Measurements from ENCODE around the gene INTU. TPM values are rescaled to one million over a fixed set of nuclear protein-coding genes. Genes with fewer than 3 reads are reported as not detected.
"Not testable (repeated sequence)": the region's sequence is repeated elsewhere in the genome, so short reads cannot be mapped to it uniquely, and the experiment has no call there.

INTU gene
- total and polyA plus RNA-seq, 4 donors = 13.7 to 24.4 (median 20.9) TPM

DNA sequence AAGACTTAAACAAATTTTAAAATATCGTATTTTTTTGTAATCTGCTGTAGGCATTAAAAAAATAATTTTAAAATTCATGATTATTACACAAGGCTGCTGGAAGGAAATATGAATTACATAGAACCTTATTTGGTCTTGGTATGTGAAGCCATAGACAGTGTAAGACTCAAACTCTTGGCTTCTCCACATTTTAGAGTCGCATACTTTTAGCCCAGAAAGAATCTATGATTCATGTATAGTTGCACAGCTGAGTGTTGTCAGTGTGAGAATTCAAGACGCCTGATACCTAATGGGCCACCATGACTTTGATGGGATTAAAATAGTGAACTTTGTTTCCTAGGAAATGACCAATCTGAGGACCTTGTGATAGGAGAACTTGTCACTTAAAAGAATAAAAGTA lies 1.4 kb downstream of the INTU start:
- H3K4me1 ChIP-seq (ENCODE audit: control insufficient read depth, insufficient read depth, low read length) = no peaks in the 10 kb centered on the region
- no peak for DNase-seq (ENCODE audit: low read depth in 4 of 6, low spot score in 6 of 6)
- WGBS (ENCODE audit: insufficient coverage) = no CpG with 5 or more reads among the region's 3 CpGs

DNA sequence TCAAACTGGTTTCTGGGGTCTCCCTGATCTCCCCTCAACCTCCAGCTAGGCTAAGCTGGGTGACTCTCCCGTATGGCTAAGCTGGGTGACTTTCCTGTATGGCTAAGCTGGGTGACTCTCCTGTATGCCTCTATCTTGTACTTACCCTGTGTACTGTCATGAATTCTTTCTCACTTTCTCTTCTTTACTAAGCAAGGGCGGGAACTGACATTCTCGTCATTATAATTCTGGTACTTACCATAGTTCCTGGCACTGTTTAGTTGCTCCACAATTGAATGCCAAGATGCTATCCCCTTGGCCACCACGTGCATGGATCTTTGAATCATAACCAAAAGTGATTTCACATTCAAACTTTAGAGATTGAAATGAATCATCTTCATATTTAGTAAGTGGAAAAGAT lies 8.8 kb downstream of the INTU start:
- 84% methylated on average over 3 of the region's 4 CpGs for WGBS (ENCODE audit: insufficient coverage)
- H3K27ac ChIP-seq (ENCODE audit: low read depth, low read length) = no peak overlapping the region
- no peaks in the 10 kb centered on the region for H3K4me1 ChIP-seq (ENCODE audit: control insufficient read depth, insufficient read depth, low read length)
- no peak for DNase-seq (ENCODE audit: low read depth in 4 of 6, low spot score in 6 of 6)
- H3K9me3 ChIP-seq (ENCODE audit: control insufficient read depth, insufficient read depth, low read length) = no peaks in the 10 kb centered on the region
- H3K27me3 ChIP-seq (ENCODE audit: control insufficient read depth, insufficient read depth, low read length) = no peaks in the 10 kb centered on the region
- H3K4me3 ChIP-seq (ENCODE audit: low read depth, low read length) = no peak overlapping the region
- peaks cover 10% of the 10 kb centered on the region for H3K36me3 ChIP-seq (ENCODE audit: control insufficient read depth, insufficient read depth, low read length)

More for the DNA sequence above, 1.4 kb downstream of the INTU start:
- Histone ChIP-seq H3K27ac (ENCODE audit: low read depth, low read length) (no peak overlapping the region), H3K27me3 (ENCODE audit: control insufficient read depth, insufficient read depth, low read length) (no peaks in the 10 kb centered on the region), H3K36me3 (ENCODE audit: control insufficient read depth, insufficient read depth, low read length) (no peaks in the 10 kb centered on the region), H3K9me3 (ENCODE audit: control insufficient read depth, insufficient read depth, low read length) (no peaks in the 10 kb centered on the region), H3K4me3 (ENCODE audit: low read depth, low read length) (no peak overlapping the region)

DNA sequence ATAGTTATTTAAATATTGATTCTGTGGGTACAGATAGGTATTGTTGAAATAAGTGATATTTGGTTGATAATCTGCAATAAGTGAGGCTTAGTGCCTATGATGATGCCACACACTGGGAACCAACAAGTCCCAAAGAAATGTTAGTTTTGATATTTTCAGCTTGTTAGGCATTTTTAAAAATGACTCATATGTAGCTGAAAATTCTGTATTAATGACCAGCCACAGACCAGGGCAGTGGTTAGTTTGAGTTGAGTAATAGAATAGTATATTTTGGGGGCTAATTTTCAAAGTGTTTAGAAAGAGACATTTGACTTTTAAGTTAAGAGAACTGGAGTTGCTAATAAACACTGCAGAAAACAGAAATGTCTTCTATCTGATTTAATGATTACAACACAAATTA lies 9.4 kb downstream of the INTU start:
- DNase-seq (ENCODE audit: low read depth in 4 of 6, low spot score in 6 of 6) = no peak
- no peak overlapping the region for H3K4me3 ChIP-seq (ENCODE audit: low read depth, low read length)
- H3K4me1 ChIP-seq (ENCODE audit: control insufficient read depth, insufficient read depth, low read length) = no peaks in the 10 kb centered on the region
- H3K27ac ChIP-seq (ENCODE audit: low read depth, low read length) = no peak overlapping the region
- H3K36me3 ChIP-seq (ENCODE audit: control insufficient read depth, insufficient read depth, low read length) = peaks cover 10% of the 10 kb centered on the region
- peaks cover 1% of the 10 kb centered on the region for H3K9me3 ChIP-seq (ENCODE audit: control insufficient read depth, insufficient read depth, low read length)
- no peaks in the 10 kb centered on the region for H3K27me3 ChIP-seq (ENCODE audit: control insufficient read depth, insufficient read depth, low read length)

DNA sequence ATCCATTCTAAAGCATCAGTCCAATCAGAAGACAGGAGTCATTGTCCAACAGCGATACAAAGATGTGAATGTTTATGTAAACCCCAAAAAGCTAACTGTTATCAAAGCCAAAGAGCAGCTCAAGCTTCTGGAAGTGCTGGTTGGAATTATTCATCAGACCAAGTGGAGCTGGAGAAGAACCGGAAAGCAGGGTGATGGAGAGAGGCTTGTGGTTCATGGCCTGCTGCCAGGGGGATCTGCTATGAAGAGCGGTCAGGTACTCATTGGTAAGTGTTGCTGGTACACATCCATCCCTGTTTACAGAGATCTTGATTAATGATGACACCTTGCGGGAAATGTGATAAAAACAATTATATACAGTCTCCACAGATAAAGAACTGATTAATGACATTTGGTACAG lies 11.0 kb downstream of the INTU start:
- H3K9me3 ChIP-seq (ENCODE audit: control insufficient read depth, insufficient read depth, low read length) = peaks cover 1% of the 10 kb centered on the region
- WGBS (ENCODE audit: insufficient coverage) = 71% methylated on average over 1 of the region's 4 CpGs
- H3K27ac ChIP-seq (ENCODE audit: low read depth, low read length) = no peak overlapping the region
- H3K4me3 ChIP-seq (ENCODE audit: low read depth, low read length) = no peak overlapping the region
- no peaks in the 10 kb centered on the region for H3K4me1 ChIP-seq (ENCODE audit: control insufficient read depth, insufficient read depth, low read length)
- no peak for DNase-seq (ENCODE audit: low read depth in 4 of 6, low spot score in 6 of 6)
- peaks cover 10% of the 10 kb centered on the region for H3K36me3 ChIP-seq (ENCODE audit: control insufficient read depth, insufficient read depth, low read length)
- no peaks in the 10 kb centered on the region for H3K27me3 ChIP-seq (ENCODE audit: control insufficient read depth, insufficient read depth, low read length)

DNA sequence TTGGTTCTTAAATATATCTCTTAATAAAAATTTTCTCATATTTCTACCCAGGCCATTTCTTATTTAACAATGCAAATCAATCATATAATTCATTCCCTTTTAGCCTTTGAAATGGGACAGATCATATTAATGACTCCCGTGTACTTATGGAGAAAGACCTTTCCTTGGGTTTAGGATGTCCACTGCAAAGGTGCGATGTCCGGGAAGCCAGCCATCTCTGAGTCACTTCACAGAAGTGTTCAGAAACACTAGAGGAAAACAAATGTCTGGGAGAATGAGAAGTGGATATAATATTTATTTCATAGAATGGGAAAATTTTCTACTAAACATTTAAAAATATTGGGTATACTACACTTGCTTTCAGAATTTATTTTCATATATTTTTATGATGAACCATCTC lies 15.3 kb downstream of the INTU start:
- Histone ChIP-seq H3K27ac (ENCODE audit: low read depth, low read length) (no peak overlapping the region), H3K4me1 (ENCODE audit: control insufficient read depth, insufficient read depth, low read length) (no peaks in the 10 kb centered on the region), H3K9me3 (ENCODE audit: control insufficient read depth, insufficient read depth, low read length) (peaks cover 1% of the 10 kb centered on the region), H3K36me3 (ENCODE audit: control insufficient read depth, insufficient read depth, low read length) (peaks cover 10% of the 10 kb centered on the region), H3K4me3 (ENCODE audit: low read depth, low read length) (no peak overlapping the region), H3K27me3 (ENCODE audit: control insufficient read depth, insufficient read depth, low read length) (no peaks in the 10 kb centered on the region)
- DNase-seq (ENCODE audit: low read depth in 4 of 6, low spot score in 6 of 6) = no peak
- WGBS (ENCODE audit: insufficient coverage) = no CpG with 5 or more reads among the region's 3 CpGs

DNA sequence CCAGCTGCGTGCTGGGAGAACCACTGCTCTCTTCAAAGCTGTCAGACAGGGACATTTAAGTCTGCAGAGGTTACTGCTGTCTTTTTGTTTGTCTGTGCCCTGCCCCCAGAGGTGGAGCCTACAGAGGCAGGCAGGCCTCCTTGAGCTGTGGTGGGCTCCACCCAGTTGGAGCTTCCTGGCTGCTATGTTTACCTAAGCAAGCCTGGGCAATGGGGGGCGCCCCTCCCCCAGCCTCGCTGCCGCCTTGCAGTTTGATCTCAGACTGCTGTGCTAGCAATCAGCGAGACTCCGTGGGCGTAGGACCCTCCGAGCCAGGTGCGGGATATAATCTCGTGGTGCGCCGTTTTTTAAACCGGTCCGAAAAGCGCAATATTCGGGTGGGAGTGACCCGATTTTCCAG lies 22.8 kb downstream of the INTU start:
- not testable (repeated sequence) for H3K27ac ChIP-seq (ENCODE audit: low read depth, low read length); H3K4me1 ChIP-seq (ENCODE audit: control insufficient read depth, insufficient read depth, low read length); DNase-seq (ENCODE audit: low read depth in 4 of 6, low spot score in 6 of 6); H3K27me3 ChIP-seq (ENCODE audit: control insufficient read depth, insufficient read depth, low read length); H3K9me3 ChIP-seq (ENCODE audit: control insufficient read depth, insufficient read depth, low read length); H3K4me3 ChIP-seq (ENCODE audit: low read depth, low read length); H3K36me3 ChIP-seq (ENCODE audit: control insufficient read depth, insufficient read depth, low read length)
- WGBS (ENCODE audit: insufficient coverage) = no CpG with 5 or more reads among the region's 17 CpGs

DNA sequence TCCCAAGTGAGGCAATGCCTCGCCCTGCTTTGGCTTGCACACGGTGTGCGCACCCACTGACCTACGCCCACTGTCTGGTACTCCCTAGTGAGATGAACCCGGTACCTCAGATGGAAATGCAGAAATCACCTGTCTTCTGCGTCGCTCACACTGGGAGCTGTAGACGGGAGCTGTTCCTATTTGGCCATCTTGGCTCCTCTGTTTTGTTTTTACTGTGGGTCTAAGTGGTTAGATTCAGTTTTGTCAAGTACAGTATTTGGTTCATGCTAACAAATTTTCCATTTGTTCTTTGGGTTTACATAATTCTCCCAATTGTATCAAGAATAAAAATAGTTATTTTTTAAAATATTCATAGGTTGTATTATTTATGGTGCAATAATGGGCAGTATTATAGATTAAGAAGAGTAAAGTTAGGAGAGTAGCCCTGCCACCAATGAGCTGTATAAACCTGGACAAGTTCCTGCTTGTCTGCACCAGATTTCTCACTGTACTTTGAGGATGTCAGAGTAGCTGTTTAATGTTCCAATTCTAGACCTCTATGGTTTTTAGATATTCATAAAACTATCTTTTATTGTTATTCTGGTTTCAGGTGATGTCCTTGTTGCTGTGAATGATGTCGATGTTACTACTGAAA lies 23.4 kb downstream of the INTU start:
- Histone ChIP-seq H3K27ac (ENCODE audit: low read depth, low read length) (no peak overlapping the region), H3K9me3 (ENCODE audit: control insufficient read depth, insufficient read depth, low read length) (no peaks in the 10 kb centered on the region), H3K4me3 (ENCODE audit: low read depth, low read length) (no peak overlapping the region), H3K27me3 (ENCODE audit: control insufficient read depth, insufficient read depth, low read length) (no peaks in the 10 kb centered on the region), H3K4me1 (ENCODE audit: control insufficient read depth, insufficient read depth, low read length) (no peaks in the 10 kb centered on the region), H3K36me3 (ENCODE audit: control insufficient read depth, insufficient read depth, low read length) (peaks cover 4% of the 10 kb centered on the region)
- no peak for DNase-seq (ENCODE audit: low read depth in 4 of 6, low spot score in 6 of 6)
- 95% methylated on average over 4 of the region's 9 CpGs for WGBS (ENCODE audit: insufficient coverage)

DNA sequence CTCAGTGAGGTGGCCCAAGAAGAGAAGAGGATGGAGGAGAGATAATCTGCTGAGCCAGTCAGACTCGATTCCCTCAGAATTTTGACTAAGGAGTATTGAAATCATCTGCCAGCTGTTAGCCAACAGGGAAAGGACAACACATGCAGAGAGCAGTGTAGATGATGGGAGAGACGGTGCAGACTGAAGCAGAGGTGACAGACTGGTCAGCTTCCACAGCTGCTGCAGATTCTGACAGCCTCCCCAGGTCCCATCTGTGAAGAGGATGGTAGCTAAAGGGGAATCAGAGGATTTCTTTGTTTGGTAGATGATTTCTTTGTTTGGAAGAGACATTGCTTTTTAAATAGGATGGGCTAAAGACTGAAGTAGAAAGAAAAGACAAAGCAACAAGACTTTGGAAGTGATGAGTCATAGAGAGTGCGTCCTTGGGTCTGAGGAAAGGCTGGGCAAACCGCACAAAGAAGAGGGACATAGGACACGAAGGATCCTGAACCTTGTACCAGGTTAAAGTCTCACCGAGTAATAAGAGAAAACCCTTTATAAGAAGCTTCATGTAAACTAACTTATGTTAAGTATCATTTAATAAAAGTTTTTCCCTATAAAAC lies 27.6 kb downstream of the INTU start:
- 86% methylated on average over 4 of the region's 6 CpGs for WGBS (ENCODE audit: insufficient coverage)
- DNase-seq (ENCODE audit: low read depth in 4 of 6, low spot score in 6 of 6) = no peak

DNA sequence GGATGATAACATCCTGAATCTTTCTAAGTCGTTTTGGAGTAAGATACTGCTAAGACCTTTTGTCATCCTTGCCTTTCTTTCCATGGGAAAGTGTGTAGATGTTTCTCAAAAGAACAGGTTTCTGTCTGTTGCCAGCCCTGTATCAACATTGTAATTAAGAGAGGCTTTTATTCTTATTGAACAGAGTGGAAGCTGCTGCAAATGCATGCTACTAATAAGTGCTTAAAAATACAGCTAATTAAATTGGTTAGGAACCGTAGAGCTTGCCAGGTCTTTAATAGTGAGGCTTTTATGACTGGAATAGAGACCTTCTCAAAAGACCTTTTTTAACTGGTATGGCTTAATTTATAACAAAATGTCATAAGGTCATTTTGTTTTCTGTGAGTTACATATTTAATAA lies 34.4 kb downstream of the INTU start:
- H3K27me3 ChIP-seq (ENCODE audit: control insufficient read depth, insufficient read depth, low read length) = no peaks in the 10 kb centered on the region
- H3K4me3 ChIP-seq (ENCODE audit: low read depth, low read length) = no peak overlapping the region
- no peak overlapping the region for H3K27ac ChIP-seq (ENCODE audit: low read depth, low read length)
- H3K36me3 ChIP-seq (ENCODE audit: control insufficient read depth, insufficient read depth, low read length) = no peaks in the 10 kb centered on the region
- peaks cover 2% of the 10 kb centered on the region for H3K9me3 ChIP-seq (ENCODE audit: control insufficient read depth, insufficient read depth, low read length)
- DNase-seq (ENCODE audit: low read depth in 4 of 6, low spot score in 6 of 6) = peak in 2 of 6 donors; percentile 8 to 46
- H3K4me1 ChIP-seq (ENCODE audit: control insufficient read depth, insufficient read depth, low read length) = no peaks in the 10 kb centered on the region
- WGBS (ENCODE audit: insufficient coverage) = no CpG with 5 or more reads among the region's 2 CpGs

More for the DNA sequence above, 27.6 kb downstream of the INTU start:
- H3K27ac ChIP-seq (ENCODE audit: low read depth, low read length) = no peak overlapping the region
- H3K4me3 ChIP-seq (ENCODE audit: low read depth, low read length) = no peak overlapping the region
- H3K4me1 ChIP-seq (ENCODE audit: control insufficient read depth, insufficient read depth, low read length) = no peaks in the 10 kb centered on the region
- no peaks in the 10 kb centered on the region for H3K9me3 ChIP-seq (ENCODE audit: control insufficient read depth, insufficient read depth, low read length)
- no peaks in the 10 kb centered on the region for H3K27me3 ChIP-seq (ENCODE audit: control insufficient read depth, insufficient read depth, low read length)
- H3K36me3 ChIP-seq (ENCODE audit: control insufficient read depth, insufficient read depth, low read length) = peaks cover 4% of the 10 kb centered on the region

DNA sequence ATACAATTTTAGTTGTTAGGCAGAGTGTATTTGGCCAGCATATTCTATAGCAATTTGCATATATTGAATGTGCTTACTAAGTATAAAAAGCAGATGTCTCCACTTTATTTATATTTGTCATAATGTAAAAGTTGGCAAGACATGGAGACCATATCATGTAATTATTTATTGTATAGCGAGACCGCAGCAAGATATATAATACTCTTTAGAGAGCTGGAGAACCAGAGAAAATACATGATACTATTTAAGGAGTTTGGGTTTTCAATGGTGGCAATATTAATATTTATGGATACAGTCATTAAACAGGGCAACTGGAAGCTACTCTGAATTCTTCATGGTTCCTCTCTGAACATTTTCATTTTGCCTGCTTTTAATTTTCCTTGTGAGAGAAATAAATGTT lies 35.0 kb downstream of the INTU start:
- peak in 1 of 6 donors; percentile 4 for DNase-seq (ENCODE audit: low read depth in 4 of 6, low spot score in 6 of 6)
- Histone ChIP-seq H3K27ac (ENCODE audit: low read depth, low read length) (no peak overlapping the region), H3K4me1 (ENCODE audit: control insufficient read depth, insufficient read depth, low read length) (no peaks in the 10 kb centered on the region), H3K36me3 (ENCODE audit: control insufficient read depth, insufficient read depth, low read length) (no peaks in the 10 kb centered on the region), H3K27me3 (ENCODE audit: control insufficient read depth, insufficient read depth, low read length) (no peaks in the 10 kb centered on the region), H3K9me3 (ENCODE audit: control insufficient read depth, insufficient read depth, low read length) (peaks cover 2% of the 10 kb centered on the region), H3K4me3 (ENCODE audit: low read depth, low read length) (no peak overlapping the region)
- WGBS (ENCODE audit: insufficient coverage) = no CpG with 5 or more reads among the region's 2 CpGs

Data from spinal cord (tissue), 10 donors.